CD4-positive, alpha-beta T cell treated with Interleukin-12 subunit alpha and Interleukin-12 subunit beta, for 1 hour (primary cell): ENCODE data around the gene BTBD10.
A peak's percentile ranks its signal among the peaks of the same experiment; 100 is the strongest.
"Not testable (repeated sequence)": the region's sequence is repeated elsewhere in the genome, so short reads cannot be mapped to it uniquely, and the experiment has no call there.

Experiments
- DNase-seq: peaks from one replicate; pipeline ENCODE4 v3.0.0-alpha.2; 2020

Gene BTBD10

DNA sequence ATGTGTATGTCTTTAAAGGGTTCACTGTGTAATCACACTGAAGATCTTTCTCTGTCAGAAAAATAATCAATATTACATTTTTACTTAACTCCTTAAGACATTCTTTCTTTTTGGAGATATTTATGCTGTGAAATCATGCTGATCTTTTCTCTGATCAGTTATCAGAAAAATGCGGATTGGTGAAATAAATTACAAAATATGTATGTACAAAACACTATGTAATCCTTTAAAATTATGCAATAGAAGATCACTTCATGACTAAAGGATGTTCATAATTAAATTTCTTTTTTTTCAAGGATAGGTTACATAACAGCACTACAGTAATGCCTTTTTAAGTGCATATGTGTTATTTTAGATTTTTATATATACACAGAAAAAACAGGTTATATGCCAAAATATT is 24.7 kb downstream of the BTBD10 start:
- no peak for DNase-seq

DNA sequence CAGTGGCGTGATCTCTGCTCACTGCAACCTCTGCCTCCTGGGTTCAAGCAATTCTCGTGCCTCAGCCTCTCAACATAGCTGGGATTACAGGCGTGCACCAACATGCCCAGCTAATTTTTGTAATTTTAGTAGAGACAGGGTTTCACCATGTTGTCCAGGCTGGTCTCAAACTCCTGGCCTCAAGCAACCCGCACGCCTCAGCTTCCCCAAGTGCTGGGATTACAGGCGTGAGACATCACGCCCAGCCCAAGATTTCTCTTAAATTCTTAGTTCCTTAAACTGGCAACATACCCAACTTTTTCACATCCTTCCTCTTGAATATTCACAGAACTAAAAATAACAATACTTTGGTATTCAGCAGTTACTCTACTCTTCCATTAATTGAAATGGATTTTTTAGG is 26.2 kb downstream of the BTBD10 start:
- not testable (repeated sequence) for DNase-seq

DNA sequence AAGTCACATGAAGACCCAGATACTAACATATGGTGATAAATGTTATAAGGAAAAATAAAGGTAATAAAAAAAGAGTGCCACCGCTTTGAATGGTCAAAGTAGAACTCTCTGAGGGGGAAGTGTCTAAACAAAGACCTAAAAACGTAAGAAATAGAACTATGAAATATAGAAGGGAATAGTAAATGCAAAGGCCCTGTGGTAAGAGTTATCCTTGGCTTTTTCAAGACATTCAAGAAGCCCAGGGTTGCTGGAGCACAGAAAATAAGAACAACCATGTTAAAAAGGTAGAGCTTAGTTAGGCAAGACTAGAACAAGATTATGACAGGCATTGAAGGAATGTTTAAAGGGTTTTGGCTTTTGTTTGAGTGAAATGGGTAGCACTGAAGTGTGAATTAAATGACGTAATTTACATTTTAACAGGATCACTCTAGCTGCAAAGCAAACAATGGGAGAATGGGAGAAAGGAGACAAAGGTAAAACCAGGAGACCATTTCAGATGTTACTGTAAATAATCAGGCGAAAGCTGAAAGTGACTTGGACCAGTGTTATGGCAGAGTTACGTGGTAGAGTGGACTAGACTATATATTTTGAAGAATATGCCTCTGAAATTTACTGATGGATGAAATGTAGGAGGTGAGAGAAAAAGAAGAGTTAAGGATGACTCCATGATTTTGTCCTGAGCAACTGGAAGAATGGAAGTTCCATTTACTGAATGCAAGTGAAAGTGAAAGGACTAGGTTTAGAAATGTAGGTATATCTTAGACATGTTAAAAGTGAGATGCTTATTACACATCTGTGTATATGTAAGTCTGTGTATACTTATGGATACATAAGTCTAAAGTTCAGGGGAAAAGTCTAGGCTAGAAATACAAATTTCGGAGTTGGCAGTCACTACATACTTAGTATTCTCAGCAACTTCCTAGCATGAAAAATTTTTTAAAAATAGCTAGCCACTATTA is 28.5 kb downstream of the BTBD10 start:
- DNase-seq: no peak

DNA sequence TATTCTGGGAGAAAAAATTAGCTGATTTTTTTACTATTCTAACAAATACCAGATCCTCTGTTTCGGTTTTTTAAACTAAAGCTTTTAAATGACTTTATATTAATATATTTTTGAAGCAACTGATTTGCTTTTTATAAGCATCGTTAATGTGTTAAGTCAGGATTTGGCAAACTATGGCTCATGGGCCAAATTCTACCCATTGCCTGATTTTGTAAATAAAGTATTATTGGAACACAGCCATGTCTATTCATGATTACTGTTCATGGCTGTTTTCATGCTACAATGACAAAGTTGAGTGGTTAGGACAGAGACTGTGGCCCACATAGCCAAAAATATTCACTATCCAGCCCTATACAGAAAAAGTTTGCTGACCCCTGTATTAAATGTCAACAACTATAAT is 29.6 kb downstream of the BTBD10 start:
- DNase-seq: no peak

DNA sequence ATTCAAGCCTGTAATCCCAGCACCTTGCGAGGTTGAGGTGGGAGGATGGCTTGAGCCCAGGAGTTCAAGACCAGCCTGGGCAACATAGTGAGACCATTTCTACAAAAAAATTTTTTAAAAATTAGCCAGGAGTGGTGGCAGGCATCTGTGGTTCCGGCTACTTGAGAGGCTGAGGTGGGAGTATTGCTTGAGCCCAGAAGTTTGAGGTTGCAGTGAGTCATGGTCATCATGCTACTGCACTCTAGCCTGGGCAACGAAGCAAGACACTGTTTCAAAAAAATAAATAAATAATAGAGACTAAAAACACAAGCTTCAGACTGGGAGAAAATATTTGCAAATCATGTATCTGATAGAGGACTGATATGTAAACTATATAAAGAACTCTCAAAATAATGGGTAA is 33.2 kb downstream of the BTBD10 start:
- DNase-seq: no peak

DNA sequence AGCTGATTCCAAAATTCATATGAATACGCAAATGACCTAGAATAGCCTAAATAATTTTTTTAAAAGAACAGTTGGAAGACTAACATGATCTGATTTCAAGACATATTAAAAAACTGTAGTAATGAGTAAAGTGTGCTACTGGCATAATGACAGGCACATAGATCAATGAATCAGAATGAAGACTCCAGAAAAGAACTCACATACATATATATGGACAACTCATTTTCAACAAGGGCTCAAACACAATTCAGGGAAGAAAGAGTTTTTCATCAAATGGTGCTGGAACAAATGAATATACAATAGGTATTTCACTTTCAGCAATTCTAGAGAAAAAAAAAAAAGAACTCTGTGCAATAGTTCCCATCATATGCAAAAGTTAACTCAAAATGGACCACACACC is 33.7 kb downstream of the BTBD10 start:
- no peak for DNase-seq

DNA sequence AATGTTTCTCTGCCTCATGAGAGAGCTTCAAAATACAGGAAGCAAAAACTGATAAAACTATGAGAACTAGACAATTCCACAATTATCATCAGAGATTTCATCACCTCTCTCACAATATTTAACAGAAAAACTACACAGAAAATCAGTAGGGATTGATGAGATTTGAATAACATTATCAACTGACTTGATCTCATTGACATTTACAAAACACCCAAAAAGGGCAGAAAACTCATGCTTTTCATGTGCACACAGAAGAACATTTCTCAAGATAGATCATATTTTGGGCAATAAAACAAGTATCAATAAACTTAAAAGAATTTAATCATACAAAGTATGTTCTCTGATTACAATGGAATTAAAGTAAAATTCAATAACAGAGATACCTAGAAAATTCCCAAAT is 35.6 kb downstream of the BTBD10 start:
- no peak for DNase-seq

DNA sequence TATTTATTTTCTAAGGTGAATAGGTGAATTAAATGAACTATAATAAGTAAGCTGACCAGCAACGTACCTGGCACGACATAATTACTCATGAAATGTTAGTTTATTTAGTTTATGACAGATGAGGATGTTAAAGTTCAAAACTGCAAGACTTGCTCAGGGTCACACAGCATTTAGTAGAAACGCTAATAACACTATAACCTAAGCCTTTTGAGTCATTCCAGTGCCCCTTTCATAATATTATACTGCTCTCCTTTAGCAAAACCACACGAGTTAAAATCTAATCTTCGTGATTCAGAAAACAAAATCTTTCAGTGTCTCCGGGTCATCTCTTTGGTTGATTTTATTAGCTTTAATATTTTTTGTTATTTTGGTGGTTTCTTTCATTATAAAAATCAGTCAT is 39.6 kb downstream of the BTBD10 start:
- DNase-seq: no peak

DNA sequence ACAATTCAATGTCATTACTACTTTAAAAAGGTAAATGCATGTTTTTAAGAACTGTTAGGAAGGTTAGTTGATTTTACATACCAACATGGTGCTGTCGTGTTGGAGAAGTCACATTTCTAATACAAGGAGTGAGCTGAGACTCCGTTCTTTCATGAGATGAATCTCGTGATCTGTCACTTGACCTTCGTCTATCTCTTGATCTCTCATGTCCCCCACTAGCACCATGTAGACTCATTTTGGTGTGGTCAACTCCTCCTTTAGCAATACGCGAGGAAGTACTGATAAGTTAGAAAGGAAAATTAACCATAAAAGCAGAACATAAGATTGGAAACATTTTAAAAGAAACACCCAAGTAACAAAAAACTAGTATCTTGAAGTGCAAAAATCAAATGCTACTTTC is 41.5 kb downstream of the BTBD10 start:
- DNase-seq: no peak

DNA sequence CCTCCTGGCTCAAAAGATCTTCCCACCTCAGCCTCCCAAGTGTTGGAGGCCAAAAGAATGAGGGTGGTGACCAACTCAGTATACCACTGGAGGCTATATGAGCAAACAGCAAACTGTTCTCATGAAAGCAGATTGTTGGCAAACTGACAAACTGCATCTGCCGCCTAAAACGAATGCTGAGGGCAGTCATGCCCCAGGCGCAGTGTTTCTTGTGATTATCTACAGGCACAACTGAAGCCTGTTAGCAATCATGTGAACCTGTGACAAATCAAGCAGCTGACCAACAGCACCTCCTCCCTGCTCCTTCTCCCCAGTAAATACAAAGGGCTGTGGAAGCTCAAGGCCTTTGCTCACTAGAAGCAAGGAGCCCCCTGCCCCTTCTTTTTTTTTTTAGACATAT is 47.8 kb downstream of the BTBD10 start:
- DNase-seq: no peak

DNA sequence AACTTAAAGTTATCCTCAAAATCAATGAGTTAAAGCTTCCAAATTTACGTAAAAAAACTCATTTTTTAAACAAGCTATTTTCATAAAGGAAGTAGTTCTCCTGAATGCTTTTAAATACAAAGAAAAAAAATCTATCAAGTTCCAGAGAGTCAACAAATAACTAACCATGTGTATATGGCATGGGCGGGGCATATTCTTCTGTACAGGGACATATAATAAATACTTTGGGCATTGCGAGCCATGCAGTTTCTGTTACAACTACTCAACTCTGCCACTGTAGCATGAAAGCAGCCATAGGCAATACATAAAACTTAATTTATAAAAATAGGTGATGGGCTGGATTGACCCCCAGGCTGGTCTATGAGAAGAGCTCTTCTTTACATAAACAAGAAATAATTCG is 57.8 kb downstream of the BTBD10 start:
- no peak for DNase-seq

DNA sequence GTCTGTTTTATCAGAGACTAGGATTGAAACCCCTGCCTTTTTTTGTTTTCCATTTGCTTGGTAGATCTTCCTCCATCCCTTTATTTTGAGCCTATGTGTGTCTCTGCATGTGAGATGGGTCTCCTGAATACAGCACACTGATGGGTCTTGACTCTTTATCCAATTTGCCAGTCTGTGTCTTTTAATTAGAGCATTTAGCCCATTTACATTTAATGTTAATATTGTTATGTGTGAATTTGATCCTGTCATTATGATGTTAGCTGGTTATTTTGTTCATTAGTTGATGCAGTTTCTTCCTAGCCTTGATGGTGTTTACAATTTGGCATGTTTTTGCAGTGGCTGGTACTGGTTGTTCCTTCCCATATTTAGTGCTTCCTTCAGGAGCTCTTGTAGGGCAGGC is 64.7 kb downstream of the BTBD10 start:
- not testable (repeated sequence) for DNase-seq

DNA sequence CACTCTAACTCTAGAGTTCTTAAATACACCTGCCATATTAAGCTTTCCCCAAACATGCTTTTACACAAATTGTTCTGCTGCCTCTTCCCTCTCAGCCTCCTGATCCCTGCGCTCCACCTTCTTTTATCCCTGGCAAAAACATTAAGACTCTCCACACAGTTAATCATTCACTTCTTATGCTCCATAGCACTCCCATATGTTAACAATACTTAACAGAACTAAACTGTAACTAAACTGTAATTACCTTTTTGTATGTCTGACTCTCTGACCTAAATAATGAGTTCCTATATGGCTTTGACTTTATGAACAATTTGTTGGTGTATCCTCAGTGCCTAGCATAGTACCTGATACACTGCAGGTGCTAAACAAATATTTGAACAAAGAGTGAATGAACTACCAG is 71.8 kb downstream of the BTBD10 start:
- DNase-seq: no peak

DNA sequence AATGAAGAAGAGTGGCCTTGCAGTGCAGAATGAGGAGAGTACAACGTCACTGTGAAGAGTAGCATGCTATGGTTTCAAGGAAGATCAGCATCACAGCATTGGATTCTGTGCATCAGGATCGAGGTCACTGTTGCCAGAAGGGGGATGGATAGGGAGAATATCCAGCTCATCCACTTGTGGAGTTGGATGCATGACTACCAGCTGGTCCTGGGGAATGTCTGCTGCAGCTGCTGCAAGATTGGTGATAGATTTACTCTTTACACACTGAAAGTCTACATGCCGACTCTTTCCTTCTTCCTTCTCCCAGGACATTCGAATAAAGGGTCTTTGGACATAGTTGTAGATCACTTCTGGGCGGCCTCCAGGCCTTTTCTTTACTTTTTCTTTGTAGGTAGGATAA is 74.3 kb downstream of the BTBD10 start:
- DNase-seq: no peak

DNA sequence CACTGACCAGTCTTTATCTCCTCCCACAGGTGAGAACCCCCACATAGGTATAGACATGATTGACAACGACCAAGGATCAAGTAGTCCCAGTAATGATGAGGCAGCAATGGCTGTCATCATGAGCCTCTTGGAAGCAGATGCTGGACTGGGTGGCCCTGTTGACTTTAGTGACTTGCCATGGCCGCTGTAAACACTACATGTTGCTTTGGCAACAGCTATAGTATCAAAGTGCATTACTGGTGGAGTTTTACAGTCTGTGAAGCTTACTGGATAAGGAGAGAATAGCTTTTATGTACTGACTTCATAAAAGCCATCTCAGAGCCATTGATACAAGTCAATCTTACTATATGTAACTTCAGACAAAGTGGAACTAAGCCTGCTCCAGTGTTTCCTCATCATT is 76.5 kb downstream of the BTBD10 start:
- DNase-seq: no peak

DNA sequence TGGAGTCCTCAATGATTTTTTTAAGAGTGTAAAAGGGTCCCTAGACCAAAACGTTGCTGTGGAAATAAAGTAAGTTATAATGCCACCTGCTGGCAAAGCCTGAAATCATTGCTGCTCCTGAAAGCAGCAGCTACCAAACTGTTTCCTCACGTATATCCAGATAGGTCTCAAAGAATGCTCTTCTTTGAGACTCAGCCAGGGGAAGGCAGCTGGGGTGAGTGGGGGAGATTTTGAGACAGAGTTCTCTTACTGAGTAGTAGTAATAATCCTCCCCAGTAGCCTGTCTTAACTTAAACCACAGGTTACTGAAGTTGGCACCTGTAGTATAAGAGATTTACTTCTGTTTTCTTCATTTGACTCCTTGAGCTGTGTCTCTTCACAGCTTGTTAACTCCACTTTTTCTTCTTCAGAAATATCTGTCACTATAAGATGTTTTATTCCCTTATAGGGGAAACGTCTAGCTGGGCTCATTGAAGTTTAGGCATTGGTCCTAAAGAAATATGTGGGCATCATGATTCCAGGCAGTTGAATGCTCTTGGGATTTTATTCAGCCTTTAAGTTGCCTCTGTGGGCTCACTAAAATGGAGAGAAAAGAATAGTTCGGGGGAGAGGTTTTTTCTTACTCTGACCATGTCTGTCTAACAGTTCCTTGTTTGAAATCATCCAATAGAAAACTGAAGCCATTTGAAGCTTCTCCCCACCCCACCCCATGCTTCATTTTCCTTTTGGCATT is 77.9 kb downstream of the BTBD10 start:
- DNase-seq: peak; percentile 39

DNA sequence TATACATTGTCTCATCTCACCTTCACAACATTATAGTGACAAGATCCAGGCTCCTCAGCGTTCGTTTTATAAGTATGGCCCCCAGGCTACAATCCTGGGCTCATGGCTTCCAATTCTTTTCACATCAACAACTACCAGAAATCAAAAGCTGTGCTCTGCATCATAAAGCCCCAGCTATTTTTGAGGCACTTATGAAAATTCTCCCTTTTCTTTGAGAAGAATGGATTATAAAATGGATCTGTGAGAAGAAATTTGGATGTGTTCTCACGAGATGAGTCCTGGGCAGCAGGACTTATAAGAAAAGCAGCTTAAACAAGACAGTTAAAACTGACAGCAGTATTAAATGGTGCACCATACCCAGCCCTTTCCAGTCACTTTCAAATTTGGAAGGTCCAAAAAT is 80.3 kb downstream of the BTBD10 start:
- no peak for DNase-seq

DNA sequence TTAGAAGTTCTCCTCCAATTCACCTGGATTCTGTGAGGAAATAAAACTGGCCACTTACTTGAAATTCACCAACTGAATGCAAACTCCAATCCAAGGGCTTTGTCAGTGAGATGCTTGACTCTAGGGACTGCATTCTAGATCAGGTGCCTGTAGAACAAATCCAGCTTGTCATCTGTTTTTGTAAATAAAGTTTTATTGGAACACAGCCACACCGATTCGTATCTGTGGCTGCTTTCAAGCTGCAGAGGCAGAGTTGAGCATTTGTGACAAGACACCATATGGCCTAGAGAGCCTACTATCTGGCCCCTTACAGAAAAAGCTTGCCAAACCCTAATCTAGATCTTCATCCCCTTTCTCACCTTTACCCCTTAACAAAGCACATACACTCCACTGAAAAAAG is 82.3 kb downstream of the BTBD10 start:
- no peak for DNase-seq

DNA sequence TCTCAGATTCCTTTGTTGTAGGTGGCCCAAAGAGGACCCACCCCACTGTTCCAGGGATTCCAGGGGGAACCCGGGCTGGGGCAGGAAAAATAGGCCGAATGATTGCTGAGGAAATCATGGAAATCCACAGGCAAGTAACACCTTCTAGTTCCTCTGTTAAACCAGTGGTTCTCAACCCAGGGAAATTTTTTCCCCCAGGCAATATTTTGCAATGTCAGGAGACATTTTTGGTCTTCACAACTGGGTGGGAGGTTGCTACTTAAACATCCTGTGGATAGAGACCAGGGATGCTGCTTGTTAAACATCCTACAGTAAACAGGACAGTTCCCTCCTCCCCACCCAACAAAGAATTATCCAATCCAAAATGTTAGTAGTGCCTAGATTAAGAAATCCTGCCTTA is 84.7 kb downstream of the BTBD10 start:
- DNase-seq: no peak

DNA sequence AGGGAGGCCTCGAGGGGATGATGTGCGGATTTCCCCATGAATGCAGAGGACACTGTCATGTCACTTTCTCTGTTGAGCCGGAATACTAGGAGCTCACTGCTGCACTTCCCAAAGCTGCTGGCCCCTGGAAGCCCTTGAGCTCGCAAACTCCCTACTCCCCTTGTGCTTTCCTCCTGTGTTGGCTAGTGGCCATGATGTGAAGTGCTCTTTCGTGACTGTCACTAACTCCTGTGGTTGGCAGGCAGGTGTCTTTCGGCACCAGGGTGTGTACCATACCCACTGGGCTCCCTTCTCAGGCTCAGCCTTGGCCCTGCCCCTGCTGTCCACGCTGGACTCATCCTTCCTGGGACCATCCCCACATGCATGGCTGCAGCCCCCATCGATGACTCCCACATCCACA is 86.2 kb downstream of the BTBD10 start:
- no peak for DNase-seq

DNA sequence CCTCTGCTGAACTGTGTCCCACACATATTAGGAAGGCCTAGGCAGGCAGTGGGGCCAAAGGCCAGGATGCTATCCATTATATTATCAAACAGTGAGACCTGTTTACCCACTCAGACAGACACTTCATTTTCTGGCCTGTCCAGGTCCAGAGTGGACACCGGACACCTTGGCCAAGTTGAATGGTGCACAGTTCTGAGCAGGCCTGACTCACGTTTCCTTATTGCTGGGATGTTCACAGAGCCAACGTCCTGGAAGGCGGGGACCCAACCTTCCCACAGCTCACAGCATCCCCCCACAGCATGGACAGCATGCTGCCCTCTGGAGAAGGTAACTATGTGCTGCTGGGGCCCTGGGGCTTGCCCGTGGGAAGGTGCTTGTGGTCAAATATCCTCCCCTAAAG is 86.6 kb downstream of the BTBD10 start:
- no peak for DNase-seq

DNA sequence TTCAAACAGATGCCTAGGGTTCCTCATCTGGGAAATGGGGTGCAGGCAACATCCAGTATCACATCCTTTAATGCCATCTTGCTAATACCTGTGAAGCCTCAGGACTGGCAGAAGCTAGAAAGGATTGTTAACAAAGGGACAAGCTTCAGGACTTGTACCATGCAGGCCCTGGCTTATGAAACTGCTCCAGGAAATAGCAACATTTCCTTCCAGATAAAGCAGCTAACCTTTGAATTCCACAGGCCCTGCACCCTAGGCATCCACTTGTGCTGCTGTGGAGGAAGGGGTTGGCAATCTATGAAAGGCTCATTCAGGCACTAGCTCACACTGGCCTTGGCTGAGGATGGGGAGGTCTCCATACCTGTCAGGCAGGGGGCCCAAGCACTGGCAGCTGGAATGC is 87.2 kb downstream of the BTBD10 start:
- DNase-seq: no peak

DNA sequence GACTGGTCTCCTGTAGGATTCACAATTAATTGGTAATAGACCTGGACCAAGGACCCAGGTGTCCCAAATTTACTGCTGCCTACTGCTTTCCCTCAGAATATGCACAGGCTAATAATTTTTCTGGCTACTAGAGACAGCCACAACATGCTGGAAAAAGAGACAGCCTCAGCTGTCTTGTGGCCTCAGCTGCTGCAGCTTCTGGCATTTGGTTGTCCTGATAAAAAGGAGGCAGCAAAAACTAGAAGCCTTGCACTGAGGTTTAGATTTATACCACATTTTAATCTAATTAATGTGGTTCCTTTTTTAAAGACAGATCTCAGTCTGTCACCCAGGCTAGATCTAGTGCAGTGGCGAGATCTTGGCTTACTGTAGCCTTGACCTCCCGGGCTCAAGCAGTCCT is 89.8 kb downstream of the BTBD10 start:
- DNase-seq: no peak

DNA sequence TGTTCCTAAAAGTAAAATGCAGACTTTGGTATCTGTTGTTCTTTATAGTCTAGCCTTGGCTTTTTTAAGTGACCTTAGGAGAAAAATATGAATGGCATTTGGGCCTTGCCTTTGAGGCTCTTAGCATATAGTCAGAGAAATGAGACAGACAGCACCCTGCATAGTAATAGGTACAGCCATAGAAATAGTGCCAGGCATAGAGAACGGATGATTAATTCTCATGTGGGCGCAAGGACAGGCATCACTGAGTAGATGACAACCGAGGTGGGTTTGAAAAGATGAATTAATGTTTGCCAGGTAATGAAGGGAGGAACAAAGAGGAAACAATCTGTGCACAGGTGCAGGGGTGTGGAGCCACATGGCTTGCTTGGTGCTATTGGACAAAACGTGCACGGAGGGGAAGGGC is 95.0 kb downstream of the BTBD10 start:
- no peak for DNase-seq
